Uterus (tissue), 4 donors: ENCODE data around the gene MYADML2. TPM values are rescaled to one million over a fixed set of nuclear protein-coding genes. Genes with fewer than 3 reads are reported as not detected.

Source experiments
- DNase-seq, 2 donors: peaks; one replicate each; pipeline ENCODE4 v3.0.0-alpha.2; 2019 to 2020
- H3K27ac ChIP-seq, 2 donors: fragments of 200-600 bp; sonication (generic); 1 replicate in 1 of 2; 2 replicates in 1 of 2; pipeline ENCODE4 v1.5.1; 2016 to 2018
- H3K27me3 ChIP-seq, 2 donors: fragments of 200-600 bp; sonication (generic); one replicate each; pipeline ENCODE4 v1.5.1; 2018 to 2019; ENCODE audit warnings: control low read depth in 1 of 2
- H3K36me3 ChIP-seq, 2 donors: fragments of 200-600 bp; sonication (generic); one replicate each; pipeline ENCODE4 v1.5.1; 2019; ENCODE audit warnings: control low read depth in 1 of 2
- H3K4me1 ChIP-seq, 2 donors: fragments of 200-600 bp; sonication (generic); one replicate each; pipeline ENCODE4 v1.5.1; 2018 to 2019; ENCODE audit warnings: control low read depth in 1 of 2
- H3K4me3 ChIP-seq, 2 donors: fragments of 200-600 bp; sonication (generic); 1 replicate in 1 of 2; 2 replicates in 1 of 2; pipeline ENCODE4 v1.5.1; 2018 to 2019; ENCODE audit warnings: mild to moderate bottlenecking in 1 of 2
- H3K9me3 ChIP-seq, 2 donors: fragments of 200-600 bp; sonication (generic); one replicate each; pipeline ENCODE4 v1.5.1; 2019; ENCODE audit warnings: control low read depth in 1 of 2
- POLR2A ChIP-seq, 2 donors: fragments of 450-650 bp; IDR thresholded peaks; one replicate each; pipeline ENCODE4 v1.6.1; 2016; ENCODE audit warnings: antibody characterized with exemption in 2 of 2, mild to moderate bottlenecking in 1 of 2, moderate library complexity in 1 of 2
- intact Hi-C: fragments of 100-400 bp; cut with DNase I; formaldehyde crosslinking; loops from one replicate; pipeline ENCODE4 v1.15.1; 2023; ENCODE audit warnings: low total_unique reads
- total RNA-seq, 4 donors: library from RNA; depleted of rRNA in 3 of 4; stranded (reverse); fragments of >200 nt in 3 of 4; gene quantifications; one replicate each; pipeline versions ENCODE4 v1.1.0 to v1.2.4, GENCODE V29; 2014 to 2023
- TF ChIP-seq, protein P1 (sequence below), 4 experiments: fragments of 200-600 bp in 2 of 4; fragments of 450-650 bp in 2 of 4; sonication (generic) in 2 of 4; IDR thresholded peaks; one replicate each; pipeline ENCODE4 v1.5.1; 2016 to 2019; ENCODE audit warnings: antibody characterized with exemption in 4 of 4, mild to moderate bottlenecking in 2 of 4, moderate library complexity in 1 of 4
- donor health status: DM: yes; HTN: yes; CAD: no.

Gene MYADML2
- total RNA-seq, 4 donors from 2014 or later = not detected

DNA sequence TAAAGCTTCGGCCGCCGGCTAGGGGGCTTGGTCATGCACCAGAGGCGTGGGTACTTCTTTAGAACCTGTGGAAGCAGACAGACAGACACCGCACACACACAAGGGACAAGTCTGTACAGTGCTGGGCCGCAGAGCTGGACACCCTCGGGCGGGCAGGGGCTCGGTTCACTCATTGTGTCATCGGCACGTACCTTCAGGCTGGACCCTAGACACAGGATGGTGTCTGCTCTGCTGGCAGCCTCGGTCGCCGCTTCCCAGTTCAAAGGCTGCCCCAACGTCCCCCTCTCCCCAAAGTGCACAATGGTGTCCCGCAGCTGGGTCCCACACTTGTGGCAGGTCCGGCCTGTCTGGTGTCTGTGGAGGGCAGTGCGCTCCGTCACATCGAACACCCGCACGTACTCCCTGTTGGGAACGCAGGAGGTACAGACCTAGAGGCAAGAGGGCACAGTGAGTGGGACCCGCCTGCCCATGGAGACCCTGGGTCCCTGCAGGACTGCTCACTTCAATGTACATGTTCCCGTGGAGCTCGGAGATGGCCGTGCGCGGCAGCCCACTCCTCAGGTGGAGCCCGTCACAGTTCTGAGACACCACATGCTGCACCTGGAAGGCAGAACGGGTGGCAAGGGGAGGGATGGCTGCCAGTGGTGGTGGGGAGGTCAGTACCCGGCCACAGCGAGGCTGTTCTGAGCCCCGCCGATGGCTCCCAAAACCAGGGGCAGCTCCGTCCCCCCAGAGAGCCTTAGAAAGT lies 32.8 kb downstream of the MYADML2 start:
- no peak overlapping the region for H3K27ac ChIP-seq
- peaks cover 5 to 14% of the 10 kb centered on the region in 2 donors for H3K4me1 ChIP-seq
- no peak overlapping the region for H3K4me3 ChIP-seq
- no peak for DNase-seq
- no peak for TF ChIP-seq POLR2A (IDR thresholded peaks at IDR 0.05)
- TF ChIP-seq, protein P1, sequence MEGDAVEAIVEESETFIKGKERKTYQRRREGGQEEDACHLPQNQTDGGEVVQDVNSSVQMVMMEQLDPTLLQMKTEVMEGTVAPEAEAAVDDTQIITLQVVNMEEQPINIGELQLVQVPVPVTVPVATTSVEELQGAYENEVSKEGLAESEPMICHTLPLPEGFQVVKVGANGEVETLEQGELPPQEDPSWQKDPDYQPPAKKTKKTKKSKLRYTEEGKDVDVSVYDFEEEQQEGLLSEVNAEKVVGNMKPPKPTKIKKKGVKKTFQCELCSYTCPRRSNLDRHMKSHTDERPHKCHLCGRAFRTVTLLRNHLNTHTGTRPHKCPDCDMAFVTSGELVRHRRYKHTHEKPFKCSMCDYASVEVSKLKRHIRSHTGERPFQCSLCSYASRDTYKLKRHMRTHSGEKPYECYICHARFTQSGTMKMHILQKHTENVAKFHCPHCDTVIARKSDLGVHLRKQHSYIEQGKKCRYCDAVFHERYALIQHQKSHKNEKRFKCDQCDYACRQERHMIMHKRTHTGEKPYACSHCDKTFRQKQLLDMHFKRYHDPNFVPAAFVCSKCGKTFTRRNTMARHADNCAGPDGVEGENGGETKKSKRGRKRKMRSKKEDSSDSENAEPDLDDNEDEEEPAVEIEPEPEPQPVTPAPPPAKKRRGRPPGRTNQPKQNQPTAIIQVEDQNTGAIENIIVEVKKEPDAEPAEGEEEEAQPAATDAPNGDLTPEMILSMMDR (IDR thresholded peaks at IDR 0.05) = no peak
- intact Hi-C loops = no loop called here
- H3K27me3 ChIP-seq = no peaks in the 10 kb centered on the region
- H3K36me3 ChIP-seq = no peaks in the 10 kb centered on the region
- H3K9me3 ChIP-seq = no peaks in the 10 kb centered on the region

DNA sequence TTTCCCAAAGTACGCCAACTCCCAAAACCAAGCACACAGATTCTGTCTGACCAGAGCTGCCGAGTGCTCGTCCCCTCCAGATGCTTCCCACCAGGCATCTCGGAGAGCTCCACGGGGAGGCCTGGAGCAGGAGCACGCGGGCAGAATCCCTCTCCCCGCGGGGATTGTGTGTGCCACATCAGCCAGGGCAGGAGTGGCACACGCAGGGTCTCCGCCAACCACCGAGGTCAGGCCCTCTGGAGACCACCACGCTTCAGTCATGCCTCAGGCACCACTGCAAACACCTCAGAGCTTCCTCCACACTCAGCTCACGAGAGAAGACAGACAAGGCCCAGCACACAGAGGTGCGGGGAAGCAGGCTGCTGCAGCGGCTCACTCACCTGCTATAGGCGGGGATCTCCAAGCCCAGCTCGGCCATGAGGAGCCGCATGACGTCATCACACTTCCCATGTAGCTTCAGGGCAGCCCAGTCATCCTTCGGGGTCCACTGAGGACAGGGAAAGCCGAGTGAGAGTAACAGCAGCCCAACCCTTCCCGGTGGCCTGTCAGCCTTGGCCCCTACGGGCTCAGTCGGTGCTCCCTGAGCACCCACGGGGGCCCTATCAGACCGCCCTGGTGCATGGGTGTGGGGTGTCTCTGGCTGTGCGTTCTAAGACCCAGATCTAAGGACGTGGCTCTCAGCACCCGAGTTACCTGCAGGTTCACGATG lies 33.5 kb downstream of the MYADML2 start:
- intact Hi-C loops = no loop called here
- H3K27me3 ChIP-seq = no peaks in the 10 kb centered on the region
- H3K4me3 ChIP-seq = no peak overlapping the region
- H3K9me3 ChIP-seq = no peaks in the 10 kb centered on the region
- H3K27ac ChIP-seq = no peak overlapping the region
- DNase-seq = no peak
- peaks cover 5 to 13% of the 10 kb centered on the region in 2 donors for H3K4me1 ChIP-seq
- H3K36me3 ChIP-seq = no peaks in the 10 kb centered on the region
- TF ChIP-seq, protein P1 (IDR thresholded peaks at IDR 0.05) = no peak
- TF ChIP-seq POLR2A (IDR thresholded peaks at IDR 0.05) = no peak

DNA sequence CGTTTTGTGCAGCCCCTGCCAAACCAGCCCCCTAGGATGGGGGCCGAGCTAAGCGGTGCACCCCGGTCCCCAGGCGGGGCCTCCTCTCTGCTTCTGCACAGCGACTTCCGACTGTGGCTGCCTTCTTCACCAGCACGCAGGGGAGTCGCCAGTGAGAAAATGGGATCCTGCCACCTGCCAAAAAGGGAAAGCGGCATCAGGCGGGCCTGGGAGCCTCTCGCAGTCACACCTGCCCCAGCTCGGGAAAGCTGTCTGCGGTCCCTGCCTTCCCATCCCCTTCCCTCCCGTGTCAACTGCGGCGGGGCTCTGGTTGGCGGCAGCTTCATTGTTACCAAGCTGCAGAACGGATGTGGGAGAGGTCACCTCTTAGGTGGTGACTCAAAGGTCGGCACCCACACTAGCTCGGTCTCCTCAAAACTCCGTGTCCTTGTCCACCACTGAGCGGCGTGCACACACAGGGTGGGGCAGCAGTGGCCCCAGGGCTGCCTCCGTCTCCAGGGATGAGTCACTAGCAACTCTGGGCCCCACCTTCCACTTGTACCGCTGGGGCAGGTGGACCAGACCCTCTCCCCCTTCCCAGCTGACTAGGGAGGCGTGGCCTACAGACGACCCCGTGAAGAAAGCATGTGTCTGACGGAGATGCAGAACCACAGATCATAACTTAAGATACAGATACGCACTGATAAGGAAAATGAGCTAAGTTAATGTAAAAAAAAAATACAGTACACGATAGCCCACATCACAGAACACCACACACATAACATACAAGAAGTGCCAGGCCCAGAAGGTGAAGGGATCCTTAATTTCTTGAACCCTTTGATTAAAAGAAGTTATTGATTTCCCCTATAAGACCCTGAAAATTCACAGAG lies 34.4 kb downstream of the MYADML2 start:
- peaks cover 5 to 9% of the 10 kb centered on the region in 2 donors for H3K4me1 ChIP-seq
- no peak for DNase-seq
- H3K27me3 ChIP-seq = no peaks in the 10 kb centered on the region
- intact Hi-C loops = no loop called here
- TF ChIP-seq, protein P1 (IDR thresholded peaks at IDR 0.05) = no peak
- no peak for TF ChIP-seq POLR2A (IDR thresholded peaks at IDR 0.05)
- no peak overlapping the region for H3K4me3 ChIP-seq
- H3K36me3 ChIP-seq = no peaks in the 10 kb centered on the region
- no peak overlapping the region for H3K27ac ChIP-seq
- H3K9me3 ChIP-seq = no peaks in the 10 kb centered on the region

DNA sequence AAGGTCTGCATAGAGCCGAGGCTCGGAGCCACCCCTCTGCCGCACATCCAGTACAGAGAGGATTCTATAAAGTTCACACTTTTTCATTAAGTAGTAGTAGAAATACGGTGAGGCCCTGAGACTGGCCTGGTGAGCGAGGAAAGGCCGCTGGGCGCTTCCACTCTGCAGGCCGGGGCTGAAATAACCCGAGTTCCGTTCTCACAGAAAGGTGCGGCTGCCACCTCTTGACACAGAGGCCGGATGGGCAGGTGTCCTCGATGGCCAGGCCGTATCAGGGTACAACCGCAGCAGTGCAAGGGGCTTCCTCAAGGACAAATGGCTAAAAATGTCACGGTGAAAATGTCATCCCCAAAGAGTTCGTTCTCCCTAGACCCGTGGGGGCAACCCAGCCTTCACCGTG lies 35.1 kb downstream of the MYADML2 start:
- no peak for TF ChIP-seq POLR2A (IDR thresholded peaks at IDR 0.05)
- H3K9me3 ChIP-seq = no peaks in the 10 kb centered on the region
- no peak for DNase-seq
- H3K4me1 ChIP-seq = peaks cover 5 to 7% of the 10 kb centered on the region in 2 donors
- no peaks in the 10 kb centered on the region for H3K27me3 ChIP-seq
- no peaks in the 10 kb centered on the region for H3K36me3 ChIP-seq
- H3K4me3 ChIP-seq = no peak overlapping the region
- H3K27ac ChIP-seq = peak overlapping the region in 1 of 2 donors; percentile 81
- intact Hi-C loops = no loop called here

DNA sequence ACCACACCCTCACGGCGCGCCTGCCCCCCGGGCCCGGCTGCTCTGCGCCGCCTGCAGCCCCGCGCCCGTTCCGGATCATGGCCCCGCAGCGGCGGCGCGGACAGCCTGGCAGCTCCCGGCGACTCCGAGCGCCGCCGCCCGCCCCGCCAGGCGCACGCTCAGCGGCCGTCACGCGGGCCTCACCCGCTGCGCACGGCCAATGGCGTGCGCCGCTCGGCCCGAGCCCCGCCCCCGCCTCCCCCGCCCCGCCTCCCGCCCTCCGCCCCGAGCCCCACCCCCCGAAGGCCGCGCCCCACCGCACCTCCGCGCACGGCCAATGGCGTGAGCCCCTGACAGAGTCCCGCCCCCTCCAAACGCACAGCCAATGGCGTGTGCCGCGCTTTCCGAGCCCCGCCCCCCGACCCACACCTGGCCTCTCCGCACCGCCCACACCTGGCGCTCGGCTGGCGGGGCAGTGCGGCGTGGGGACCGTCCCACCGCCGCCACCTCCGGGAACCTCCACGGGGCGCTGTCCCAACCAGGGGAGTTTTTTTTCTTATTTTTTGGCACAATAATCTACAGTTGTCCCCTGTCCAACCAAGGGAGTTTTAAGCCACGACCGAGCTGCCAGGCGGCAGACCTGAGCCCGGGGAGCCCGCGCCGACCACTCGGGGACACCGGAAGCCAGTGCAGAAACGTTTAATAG lies 35.6 kb downstream of the MYADML2 start, which contains the start of gene PCYT2:
Gene PCYT2, minus strand, starts transcription at position 123 of the 685 bp plus-strand sequence. Its CDS starts 44 bp downstream, at position 79.
- intact Hi-C loops = no loop called here
- Histone ChIP-seq H3K27ac (peak within 1 kb of the TSS; percentile 38 to 81), H3K9me3 (no peaks in the 10 kb centered on the region), H3K4me1 (peaks cover 0 to 4% of the 10 kb centered on the region in 2 donors), H3K36me3 (no peaks in the 10 kb centered on the region), H3K27me3 (no peaks in the 10 kb centered on the region), H3K4me3 (peak within 1 kb of the TSS; percentile 46 to 83)
- DNase-seq = peak; percentile 89 to 90
- TF ChIP-seq, protein P1 (IDR thresholded peaks at IDR 0.05) = no peak
- TF ChIP-seq POLR2A (IDR thresholded peaks at IDR 0.05) = peak in 1 of 2 donors; percentile 56
